GM21526 (cell line): ENCODE data around the gene LIMA1.
"Not testable (repeated sequence)": the region's sequence is repeated elsewhere in the genome, so short reads cannot be mapped to it uniquely, and the experiment has no call there.

Source experiments
- ATAC-seq: cut with Tn5 transposase; IDR thresholded peaks from one replicate; pipeline ENCODE4 v1.9.1; 2021; ENCODE audit warnings: moderate library complexity; ENCODE audit not compliant: unreplicated experiment, low FRiP score

The LIMA1 gene

GRCh38 chr12:50290692-50291091 is 7.4 kb upstream of the LIMA1 start:
- ATAC-seq = not testable (repeated sequence)

GRCh38 chr12:50287271-50287670 is 4.0 kb upstream of the LIMA1 start:
- ATAC-seq = no peak

- no peak for ATAC-seq
Measured at GRCh38 chr12:50285253-50285652, 1.9 kb upstream of the LIMA1 start.

GRCh38 chr12:50282721-50283228 is 545 bp downstream of the LIMA1 start:
- ATAC-seq = no peak

GRCh38 chr12:50279501-50279900 is 3.8 kb downstream of the LIMA1 start:
- ATAC-seq = no peak

GRCh38 chr12:50276912-50277671 is 6.2 kb downstream of the LIMA1 start:
- ATAC-seq = no peak

- ATAC-seq = no peak
Measured at GRCh38 chr12:50276068-50276467, 7.3 kb downstream of the LIMA1 start.

GRCh38 chr12:50275556-50275955 is 7.8 kb downstream of the LIMA1 start:
- no peak for ATAC-seq

- ATAC-seq = not testable (repeated sequence)
Measured at GRCh38 chr12:50275127-50275526, 8.2 kb downstream of the LIMA1 start.

- ATAC-seq = no peak
Measured at GRCh38 chr12:50271724-50272247, 11.5 kb downstream of the LIMA1 start.

GRCh38 chr12:50268482-50268881 is 14.8 kb downstream of the LIMA1 start:
- ATAC-seq = no peak

- no peak for ATAC-seq
Measured at GRCh38 chr12:50265770-50266524, 17.4 kb downstream of the LIMA1 start.

GRCh38 chr12:50263832-50264231 is 19.5 kb downstream of the LIMA1 start:
- ATAC-seq = no peak

- no peak for ATAC-seq
Measured at GRCh38 chr12:50261654-50262053, 21.7 kb downstream of the LIMA1 start.

GRCh38 chr12:50258167-50258551 is 25.2 kb downstream of the LIMA1 start:
- ATAC-seq = no peak

- no peak for ATAC-seq
Measured at GRCh38 chr12:50257236-50258166, 25.8 kb downstream of the LIMA1 start.

- ATAC-seq = no peak
Measured at GRCh38 chr12:50256761-50257160, 26.6 kb downstream of the LIMA1 start.

- ATAC-seq = no peak
Measured at GRCh38 chr12:50252977-50253602, 30.2 kb downstream of the LIMA1 start.

- ATAC-seq = no peak
Measured at GRCh38 chr12:50251619-50252252, 31.6 kb downstream of the LIMA1 start.
